ENCODE results near the gene PGBD2.
A peak's percentile ranks its signal among the peaks of the same experiment; 100 is the strongest.

DNA sequence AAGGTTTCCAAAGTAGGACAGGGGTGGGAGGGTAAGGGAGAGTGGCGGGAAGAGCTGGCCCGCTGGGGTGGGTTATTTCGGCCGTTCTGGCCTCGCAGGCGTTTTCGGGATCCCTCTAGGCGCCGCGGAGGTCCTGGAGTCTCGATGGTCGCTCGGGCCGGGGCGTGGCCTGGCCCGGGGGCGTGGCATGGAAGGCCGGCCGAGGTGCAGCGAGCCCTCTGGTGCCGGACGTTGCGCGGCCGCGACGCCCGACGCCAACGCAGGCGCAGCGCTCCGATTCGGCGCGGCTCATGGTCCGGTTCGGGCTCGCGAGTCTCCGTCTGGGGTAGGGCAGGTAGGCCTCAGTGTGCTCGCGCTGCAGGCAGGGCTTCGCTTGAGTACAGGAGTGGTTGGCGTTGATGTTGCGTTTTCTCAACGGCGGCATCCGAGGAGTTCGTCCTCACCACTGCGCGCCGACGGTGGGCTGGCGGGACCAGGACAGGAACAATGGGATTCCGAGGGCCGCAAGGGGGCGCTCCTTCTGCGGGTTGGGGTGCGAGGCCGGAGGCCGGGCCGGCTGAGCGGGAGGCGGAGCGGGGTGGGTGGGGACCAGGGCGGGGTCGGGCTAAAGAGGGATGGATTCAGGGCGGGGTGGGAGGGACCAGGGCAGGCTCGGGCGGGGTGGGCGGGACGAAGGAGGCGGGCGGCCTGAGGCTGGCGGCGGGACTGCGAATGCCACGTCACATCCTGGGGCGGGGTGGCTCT is at the start of gene PGBD2:
- TF ChIP-seq, protein P1, sequence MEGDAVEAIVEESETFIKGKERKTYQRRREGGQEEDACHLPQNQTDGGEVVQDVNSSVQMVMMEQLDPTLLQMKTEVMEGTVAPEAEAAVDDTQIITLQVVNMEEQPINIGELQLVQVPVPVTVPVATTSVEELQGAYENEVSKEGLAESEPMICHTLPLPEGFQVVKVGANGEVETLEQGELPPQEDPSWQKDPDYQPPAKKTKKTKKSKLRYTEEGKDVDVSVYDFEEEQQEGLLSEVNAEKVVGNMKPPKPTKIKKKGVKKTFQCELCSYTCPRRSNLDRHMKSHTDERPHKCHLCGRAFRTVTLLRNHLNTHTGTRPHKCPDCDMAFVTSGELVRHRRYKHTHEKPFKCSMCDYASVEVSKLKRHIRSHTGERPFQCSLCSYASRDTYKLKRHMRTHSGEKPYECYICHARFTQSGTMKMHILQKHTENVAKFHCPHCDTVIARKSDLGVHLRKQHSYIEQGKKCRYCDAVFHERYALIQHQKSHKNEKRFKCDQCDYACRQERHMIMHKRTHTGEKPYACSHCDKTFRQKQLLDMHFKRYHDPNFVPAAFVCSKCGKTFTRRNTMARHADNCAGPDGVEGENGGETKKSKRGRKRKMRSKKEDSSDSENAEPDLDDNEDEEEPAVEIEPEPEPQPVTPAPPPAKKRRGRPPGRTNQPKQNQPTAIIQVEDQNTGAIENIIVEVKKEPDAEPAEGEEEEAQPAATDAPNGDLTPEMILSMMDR (IDR thresholded peaks at IDR 0.05) = peak; percentile 73
- no peak for TF ChIP-seq EZH2 (IDR thresholded peaks at IDR 0.05)

All from neural progenitor cell (in vitro differentiated cells).